Ovary (tissue), 9 donors: ENCODE measurements around the gene WNT9A. TPM values are rescaled to one million over a fixed set of nuclear protein-coding genes. Genes with fewer than 3 reads are reported as not detected.
A peak's percentile ranks its signal among the peaks of the same experiment; 100 is the strongest.

Experiments
- DNase-seq, 5 donors: peaks; one replicate each; pipeline ENCODE4 v3.0.0-alpha.2; 2019 to 2020
- H3K27ac ChIP-seq, 2 donors: fragments of 200-600 bp; one replicate each; pipeline versions ENCODE4 v1.5.1 to v1.8.0; 2019 to 2022
- H3K27me3 ChIP-seq: fragments of 200-600 bp; one replicate; pipeline ENCODE4 v1.8.0; 2022
- H3K36me3 ChIP-seq: fragments of 200-600 bp; sonication (generic); one replicate; pipeline ENCODE4 v1.5.1; 2019
- H3K4me1 ChIP-seq: one replicate; pipeline ENCODE4 v1.8.1; 2013; ENCODE audit warnings: mild to moderate bottlenecking, moderate library complexity; ENCODE audit not compliant: insufficient read depth
- H3K4me3 ChIP-seq: fragments of 200-600 bp; sonication (generic); one replicate; pipeline ENCODE4 v1.5.1; 2017
- H3K9me3 ChIP-seq, 2 donors: fragments of 200-600 bp in 1 of 2; sonication (generic) in 1 of 2; one replicate each; pipeline versions ENCODE4 v1.5.1 to v1.8.1; 2013 to 2019; ENCODE audit warnings: mild to moderate bottlenecking in 1 of 2, moderate library complexity in 1 of 2
- EP300 ChIP-seq: sonication (generic); formaldehyde crosslinking; IDR thresholded peaks from one replicate; pipeline ENCODE4 v1.6.1; 2017; ENCODE audit warnings: antibody characterized with exemption
- POLR2A ChIP-seq: fragments of 450-650 bp; IDR thresholded peaks from one replicate; pipeline ENCODE4 v1.6.1; 2017; ENCODE audit warnings: antibody characterized with exemption, mild to moderate bottlenecking, moderate library complexity
- WGBS, 3 donors: extraction: QIAGEN DNeasy Blood & Tissue Kit in 1 of 3; methylation state at CpG; one replicate each; pipeline versions ENCODE4 v1.1.5 to v1.1.7; 2013 to 2017; 5-methylcytosine and 5-hydroxymethylcytosine counted together
- intact Hi-C, 4 donors: fragments of 100-400 bp; cut with DNase I; formaldehyde crosslinking; loops; one replicate each; pipeline versions ENCODE4 v1.11.0 to v1.15.1; 2022 to 2023
- polyA plus RNA-seq, 2 donors: library from polyadenylated mRNA; stranded (reverse); fragments of 200-250 nt in 1 of 2; fragments of 350-450 nt in 1 of 2; fragmentation: Illumina TruSeq in 1 of 2; extraction: RNeasy Lipid Tissue Mini Kit (QIAGEN cat#74804) in 1 of 2; gene quantifications; one replicate each; pipeline ENCODE4 v1.2.3, GENCODE V29; 2013 to 2014
- total RNA-seq, 7 donors: library from RNA; depleted of rRNA in 2 of 7; stranded (reverse); fragments of >200 nt in 2 of 7; fragmentation: NEBNext Ultra II Directional in 3 of 7; extraction: Animal tissue kit (Norgen Biotek cat#: 25700) in 3 of 7; gene quantifications; one replicate each; pipeline versions ENCODE4 v1.1.0 to v1.2.4, GENCODE V29; 2016 to 2023
- TF ChIP-seq, protein P1 (sequence below), 3 donors: fragments of 450-650 bp in 2 of 3; fragments of 200-600 bp in 1 of 3; IDR thresholded peaks; one replicate each; pipeline versions ENCODE4 v1.5.1 to v1.8.0; 2016 to 2022; ENCODE audit warnings: antibody characterized with exemption in 3 of 3, mild to moderate bottlenecking in 1 of 3
- donor health status: DM: no; HTN: no; CAD: no; lungs with moderate emphysema.
- donor health status: DM: no; HTN: no; CAD: no.
- donor health status: Bipolar disorder and iron deficiency.
- donor health status: DM: yes; HTN: yes; CAD: no.
- donor health status: DM: no; HTN: no; CAD: no.
- donor health status: DM: yes; HTN: yes; CAD: no.

Gene WNT9A
- total and polyA plus RNA-seq, 9 donors: 1.1 to 15.9 (median 9.8) TPM

- TF ChIP-seq, protein P1, sequence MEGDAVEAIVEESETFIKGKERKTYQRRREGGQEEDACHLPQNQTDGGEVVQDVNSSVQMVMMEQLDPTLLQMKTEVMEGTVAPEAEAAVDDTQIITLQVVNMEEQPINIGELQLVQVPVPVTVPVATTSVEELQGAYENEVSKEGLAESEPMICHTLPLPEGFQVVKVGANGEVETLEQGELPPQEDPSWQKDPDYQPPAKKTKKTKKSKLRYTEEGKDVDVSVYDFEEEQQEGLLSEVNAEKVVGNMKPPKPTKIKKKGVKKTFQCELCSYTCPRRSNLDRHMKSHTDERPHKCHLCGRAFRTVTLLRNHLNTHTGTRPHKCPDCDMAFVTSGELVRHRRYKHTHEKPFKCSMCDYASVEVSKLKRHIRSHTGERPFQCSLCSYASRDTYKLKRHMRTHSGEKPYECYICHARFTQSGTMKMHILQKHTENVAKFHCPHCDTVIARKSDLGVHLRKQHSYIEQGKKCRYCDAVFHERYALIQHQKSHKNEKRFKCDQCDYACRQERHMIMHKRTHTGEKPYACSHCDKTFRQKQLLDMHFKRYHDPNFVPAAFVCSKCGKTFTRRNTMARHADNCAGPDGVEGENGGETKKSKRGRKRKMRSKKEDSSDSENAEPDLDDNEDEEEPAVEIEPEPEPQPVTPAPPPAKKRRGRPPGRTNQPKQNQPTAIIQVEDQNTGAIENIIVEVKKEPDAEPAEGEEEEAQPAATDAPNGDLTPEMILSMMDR (IDR thresholded peaks at IDR 0.05): no peak
- TF ChIP-seq EP300: no peak
- no peak for TF ChIP-seq POLR2A
- Histone ChIP-seq H3K4me1 (peaks cover 10% of the 10 kb centered on the region), H3K27me3 (no peaks in the 10 kb centered on the region), H3K9me3 (no peaks in the 10 kb centered on the region), H3K36me3 (no peaks in the 10 kb centered on the region), H3K27ac (no peak overlapping the region), H3K4me3 (no peak overlapping the region)
- no peak for DNase-seq
- WGBS, 3 donors: 64 to 72% (median 67%) methylated on average over 16 to 17 of the region's 17 CpGs
- intact Hi-C loops: no loop called here
Observed at GRCh38 chr1:227913764-227914721, 33.7 kb downstream of the WNT9A start.

- H3K4me3 ChIP-seq: no peak overlapping the region
- no peaks in the 10 kb centered on the region for H3K27me3 ChIP-seq
- TF ChIP-seq POLR2A: no peak
- TF ChIP-seq, protein P1 (IDR thresholded peaks at IDR 0.05): no peak
- TF ChIP-seq EP300: no peak
- no peaks in the 10 kb centered on the region for H3K9me3 ChIP-seq
- H3K36me3 ChIP-seq: no peaks in the 10 kb centered on the region
- 55 to 63% (median 58%) methylated on average over 5 of the region's 5 CpGs for WGBS, 3 donors
- no peak for DNase-seq
- intact Hi-C loops: no loop called here
- no peak overlapping the region for H3K27ac ChIP-seq
- peaks cover 10% of the 10 kb centered on the region for H3K4me1 ChIP-seq
Observed at GRCh38 chr1:227913396-227913763, 34.4 kb downstream of the WNT9A start.

DNA sequence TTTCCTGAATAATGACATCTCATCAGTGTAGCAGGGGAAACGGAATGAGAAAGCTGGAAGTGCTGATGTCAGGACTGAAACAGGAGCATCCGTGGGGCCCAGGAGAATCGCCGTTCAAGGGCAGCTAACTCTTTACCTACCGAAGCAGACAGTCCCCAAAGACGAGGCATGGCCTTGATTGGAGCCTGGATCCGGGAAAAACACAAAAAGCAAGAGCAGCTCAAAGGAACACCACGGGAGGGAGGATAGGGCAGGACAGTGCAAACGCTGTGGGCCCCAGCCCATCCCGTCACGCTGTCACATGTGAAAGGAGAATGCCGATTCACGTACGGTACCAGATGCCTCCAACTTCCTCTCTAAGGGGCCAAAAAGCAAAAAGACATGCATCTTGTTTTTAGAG, 34.9 kb downstream of the WNT9A start:
- Histone ChIP-seq H3K27ac (no peak overlapping the region), H3K36me3 (no peaks in the 10 kb centered on the region), H3K4me1 (peaks cover 10% of the 10 kb centered on the region), H3K9me3 (no peaks in the 10 kb centered on the region), H3K4me3 (no peak overlapping the region), H3K27me3 (no peaks in the 10 kb centered on the region)
- 62 to 73% (median 65%) methylated on average over 14 of the region's 14 CpGs for WGBS, 3 donors
- intact Hi-C loops: no loop called here
- DNase-seq: no peak
- TF ChIP-seq POLR2A (no peak), EP300 (no peak)
- TF ChIP-seq, protein P1 (IDR thresholded peaks at IDR 0.05): no peak

- Histone ChIP-seq H3K36me3 (no peaks in the 10 kb centered on the region), H3K9me3 (no peaks in the 10 kb centered on the region), H3K4me3 (no peak overlapping the region), H3K27ac (peak overlapping the region in 1 of 2 donors; percentile 80), H3K4me1 (peaks cover 10% of the 10 kb centered on the region), H3K27me3 (no peaks in the 10 kb centered on the region)
- intact Hi-C loops: no loop called here
- TF ChIP-seq, protein P1 (IDR thresholded peaks at IDR 0.05): no peak
- TF ChIP-seq EP300 (no peak), POLR2A (no peak)
- no peak for DNase-seq
- 90 to 97% (median 94%) methylated on average over 8 of the region's 8 CpGs for WGBS, 3 donors
Observed at GRCh38 chr1:227911376-227911775, 36.4 kb downstream of the WNT9A start.
